K562 (cell line): ENCODE data around the gene SEC11A. TPM values are rescaled to one million over a fixed set of nuclear protein-coding genes. Genes with fewer than 3 reads are reported as not detected.

ENCODE experiments used
- ARNT ChIP-seq, 2 experiments: fragments of 450-650 bp; IDR thresholded peaks; 2 replicates each; pipeline ENCODE4 v1.6.1; 2016; ENCODE audit warnings: mild to moderate bottlenecking in 1 of 2
- BCOR ChIP-seq: fragments of 450-650 bp; IDR thresholded peaks from 2 replicates; pipeline ENCODE4 v1.6.1; 2016
- CBX1 ChIP-seq: sonication (generic); IDR thresholded peaks from 2 replicates; pipeline ENCODE4 v1.6.1; 2016; ENCODE audit warnings: antibody characterized with exemption, low read depth, mild to moderate bottlenecking
- CCNT2 ChIP-seq: IDR thresholded peaks from 2 replicates; pipeline ENCODE4 v1.6.1; 2011; ENCODE audit warnings: borderline replicate concordance, low read depth, mild to moderate bottlenecking, moderate library complexity, mixed read lengths, low read length; ENCODE audit not compliant: insufficient read length; ENCODE audit errors: extremely low read depth
- CHD4 ChIP-seq: fragments of 200-600 bp; sonication (generic); IDR thresholded peaks from 3 replicates; pipeline ENCODE4 v1.6.1; 2012; ENCODE audit warnings: low read depth, mild to moderate bottlenecking, mixed read lengths, low read length, inconsistent platforms; ENCODE audit not compliant: insufficient read depth, insufficient replicate concordance, poor library complexity, severe bottlenecking
- CREM ChIP-seq: IDR thresholded peaks from 2 replicates; pipeline ENCODE4 v1.6.1; 2014; ENCODE audit warnings: antibody characterized with exemption, low read depth
- DPF2 ChIP-seq: fragments of 450-650 bp; IDR thresholded peaks from 2 replicates; pipeline ENCODE4 v1.6.1; 2016
- E2F3 ChIP-seq: fragments of 250-450 bp; sonication (Bioruptor Pico); IDR thresholded peaks from 2 replicates; pipeline ENCODE4 v1.4.0; 2020; ENCODE audit warnings: mild to moderate bottlenecking
- EGR1 ChIP-seq: fragments of 450-650 bp; conservative IDR thresholded peaks from 2 replicates; pipeline ENCODE4 v1.6.1; 2017; ENCODE audit warnings: mild to moderate bottlenecking
- GTF2E2 ChIP-seq: fragments of 200-800 bp; sonication (Bioruptor generic); IDR thresholded peaks from 2 replicates; pipeline ENCODE4 v1.6.1; 2016; ENCODE audit warnings: missing genetic modification characterization, missing compliant biosample characterization
- MAFG ChIP-seq: fragments of 450-650 bp; conservative IDR thresholded peaks from 2 replicates; pipeline ENCODE4 v1.6.1; 2016; ENCODE audit warnings: missing genetic modification characterization, missing compliant biosample characterization
- MLLT1 ChIP-seq, 2 experiments: fragments of 450-650 bp; IDR thresholded peaks; 2 replicates each; pipeline ENCODE4 v1.6.1; 2016
- MXD1 ChIP-seq: fragments of 250-450 bp; sonication (Bioruptor Pico); IDR thresholded peaks from 2 replicates; pipeline ENCODE4 v1.8.0; 2021; ENCODE audit warnings: borderline replicate concordance, mild to moderate bottlenecking, moderate library complexity; ENCODE audit not compliant: poor library complexity, severe bottlenecking
- MYNN ChIP-seq, 2 experiments: sonication (generic); formaldehyde crosslinking in 1 of 2; IDR thresholded peaks; 2 replicates each; pipeline versions ENCODE4 v1.5.0 to v1.6.1; 2016 to 2020; ENCODE audit warnings: antibody characterized with exemption in 1 of 2, missing genetic modification reagents in 1 of 2
- NONO ChIP-seq, 2 experiments: fragments of 200-400 bp in 1 of 2; fragments of 450-650 bp in 1 of 2; formaldehyde crosslinking in 1 of 2; IDR thresholded peaks; 2 replicates each; pipeline ENCODE4 v1.6.1; 2017; ENCODE audit warnings: low read depth in 2 of 2, mild to moderate bottlenecking in 2 of 2, moderate library complexity in 2 of 2, low read length in 1 of 2
- NR2C1 ChIP-seq, 2 experiments: fragments of 450-650 bp; IDR thresholded peaks; 2 replicates each; pipeline ENCODE4 v1.6.1; 2017; ENCODE audit warnings: mild to moderate bottlenecking in 2 of 2, antibody characterized with exemption in 1 of 2, inconsistent platforms in 1 of 2, missing compliant biosample characterization in 1 of 2, missing genetic modification characterization in 1 of 2
- POLR2B ChIP-seq: fragments of 450-650 bp; IDR thresholded peaks from 2 replicates; pipeline ENCODE4 v1.6.1; 2018; ENCODE audit warnings: low read depth; ENCODE audit not compliant: partially characterized antibody
- RBFOX2 ChIP-seq: fragments of 200-400 bp; formaldehyde crosslinking; IDR thresholded peaks from 2 replicates; pipeline ENCODE4 v1.6.1; 2017; ENCODE audit warnings: low read depth, mild to moderate bottlenecking, low read length, moderate library complexity
- SMARCB1 ChIP-seq: IDR thresholded peaks from 2 replicates; pipeline ENCODE4 v1.6.1; 2011; ENCODE audit warnings: improper control_type of control experiment, low read depth; ENCODE audit not compliant: insufficient read length
- TGIF2 ChIP-seq: sonication (generic); formaldehyde crosslinking; IDR thresholded peaks from 2 replicates; pipeline ENCODE4 v1.8.1; 2022; ENCODE audit warnings: mild to moderate bottlenecking, missing genetic modification reagents, moderate library complexity
- VEZF1 ChIP-seq: fragments of 200-800 bp; sonication (Bioruptor generic); IDR thresholded peaks from 2 replicates; pipeline ENCODE4 v1.6.1; 2017; ENCODE audit warnings: missing genetic modification characterization, missing compliant biosample characterization
- ZBTB7A ChIP-seq: IDR thresholded peaks from 2 replicates; pipeline ENCODE4 v1.6.1; 2011; ENCODE audit warnings: low read depth, mild to moderate bottlenecking, low read length, moderate library complexity, borderline replicate concordance; ENCODE audit not compliant: control insufficient read depth
- ZNF124 ChIP-seq: sonication (generic); formaldehyde crosslinking; IDR thresholded peaks from 2 replicates; pipeline ENCODE4 v1.8.1; 2022; ENCODE audit warnings: missing genetic modification reagents
- ZNF274 ChIP-seq: IDR thresholded peaks from 2 replicates; pipeline ENCODE4 v1.6.1; 2011; ENCODE audit warnings: low read depth, mild to moderate bottlenecking, low read length, moderate library complexity, borderline replicate concordance
- ZNF347 ChIP-seq: fragments of 450-650 bp; formaldehyde crosslinking; IDR thresholded peaks from 2 replicates; pipeline ENCODE4 v1.4.0; 2020; ENCODE audit warnings: low read depth, mild to moderate bottlenecking, moderate library complexity
- polyA plus RNA-seq, 8 experiments: library from polyadenylated mRNA; depleted of rRNA in 4 of 8; stranded (reverse) in 5 of 8; unstranded in 3 of 8; fragments of >200 nt; fragmentation: Nextera tagmentation in 2 of 8; fragmentation: Illumina TruSeq in 1 of 8; extraction: Ambion mirVana in 2 of 8; extraction: Trizol in 1 of 8; gene quantifications; 2 replicates each; pipeline versions ENCODE4 v1.2.1 to v1.2.3, GENCODE V29; 2011 to 2014; ENCODE audit warnings: inconsistent platforms in 1 of 8, missing spikeins in 1 of 8
- total RNA-seq, 7 experiments: library from RNA; depleted of rRNA in 6 of 7; stranded (reverse); fragments of >200 nt in 6 of 7; fragmentation: Illumina TruSeq in 2 of 7; extraction: Trizol in 2 of 7; gene quantifications; 2 replicates each; pipeline versions ENCODE4 v1.2.1 to v1.2.3, GENCODE V29; 2011 to 2021; ENCODE audit warnings: low replicate concordance in 1 of 7

SEC11A gene
- total and polyA plus RNA-seq, 9 of the 15 experiments (the other 6 are each of a cell fraction or from before 2014, with no cell fraction given), result 175 to 310 (median 229) TPM

GRCh38 chr15:84716036-84716732, at the start of gene SEC11A (continued):
- TF ChIP-seq CHD4 (no peak), MXD1 (CRISPR knock-in tag) (peak; percentile 12), BCOR (peak; percentile 68), SMARCB1 (no peak), EGR1 (peak; percentile 67), ZNF124 (CRISPR knock-in tag) (no peak), VEZF1 (CRISPR knock-in tag) (peak; percentile 80), ZNF347 (CRISPR knock-in tag) (no peak), CCNT2 (peak; percentile 39), ZBTB7A (peak; percentile 92), MLLT1 (IDR thresholded peaks at IDR 0.05) (peak; percentile 74 to 84; a peak in 3 of 4 replicates), ZNF274 (no peak), E2F3 (CRISPR knock-in tag) (peak; percentile 83), DPF2 (peak; percentile 63; the same call in 1 of the 2 replicates), NONO (IDR thresholded peaks at IDR 0.05; ENCODE audit: low read depth in 2 of 2, low read length in 1 of 2) (peak; percentile 40 to 45; a peak in 1 of 4 replicates), GTF2E2 (tag) (peak; percentile 76), CBX1 (peak; percentile 83; the same call in 1 of the 2 replicates), NR2C1 (IDR thresholded peaks at IDR 0.05) (peak; percentile 99), NR2C1 (tag; IDR thresholded peaks at IDR 0.05) (peak; percentile 100), RBFOX2 (peak; percentile 98), CREM (peak; percentile 88), MYNN (IDR thresholded peaks at IDR 0.05) (peak; percentile 94), MYNN (CRISPR knock-in tag; IDR thresholded peaks at IDR 0.05) (no peak), MAFG (no peak), ARNT (IDR thresholded peaks at IDR 0.05) (peak in 1 of 2 experiments; percentile 60; a peak in 2 of 4 replicates), POLR2B (peak; percentile 89), TGIF2 (CRISPR knock-in tag) (no peak)
